ENCODE data around the gene CSF1.
A peak's percentile ranks its signal among the peaks of the same experiment; 100 is the strongest.

DNA sequence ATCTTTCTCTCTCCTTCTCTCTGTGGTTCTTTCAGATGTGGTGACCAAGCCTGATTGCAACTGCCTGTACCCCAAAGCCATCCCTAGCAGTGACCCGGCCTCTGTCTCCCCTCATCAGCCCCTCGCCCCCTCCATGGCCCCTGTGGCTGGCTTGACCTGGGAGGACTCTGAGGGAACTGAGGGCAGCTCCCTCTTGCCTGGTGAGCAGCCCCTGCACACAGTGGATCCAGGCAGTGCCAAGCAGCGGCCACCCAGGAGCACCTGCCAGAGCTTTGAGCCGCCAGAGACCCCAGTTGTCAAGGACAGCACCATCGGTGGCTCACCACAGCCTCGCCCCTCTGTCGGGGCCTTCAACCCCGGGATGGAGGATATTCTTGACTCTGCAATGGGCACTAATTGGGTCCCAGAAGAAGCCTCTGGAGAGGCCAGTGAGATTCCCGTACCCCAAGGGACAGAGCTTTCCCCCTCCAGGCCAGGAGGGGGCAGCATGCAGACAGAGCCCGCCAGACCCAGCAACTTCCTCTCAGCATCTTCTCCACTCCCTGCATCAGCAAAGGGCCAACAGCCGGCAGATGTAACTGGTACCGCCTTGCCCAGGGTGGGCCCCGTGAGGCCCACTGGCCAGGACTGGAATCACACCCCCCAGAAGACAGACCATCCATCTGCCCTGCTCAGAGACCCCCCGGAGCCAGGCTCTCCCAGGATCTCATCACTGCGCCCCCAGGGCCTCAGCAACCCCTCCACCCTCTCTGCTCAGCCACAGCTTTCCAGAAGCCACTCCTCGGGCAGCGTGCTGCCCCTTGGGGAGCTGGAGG lies 12.7 kb downstream of the CSF1 start:
- TF ChIP-seq, protein P1, sequence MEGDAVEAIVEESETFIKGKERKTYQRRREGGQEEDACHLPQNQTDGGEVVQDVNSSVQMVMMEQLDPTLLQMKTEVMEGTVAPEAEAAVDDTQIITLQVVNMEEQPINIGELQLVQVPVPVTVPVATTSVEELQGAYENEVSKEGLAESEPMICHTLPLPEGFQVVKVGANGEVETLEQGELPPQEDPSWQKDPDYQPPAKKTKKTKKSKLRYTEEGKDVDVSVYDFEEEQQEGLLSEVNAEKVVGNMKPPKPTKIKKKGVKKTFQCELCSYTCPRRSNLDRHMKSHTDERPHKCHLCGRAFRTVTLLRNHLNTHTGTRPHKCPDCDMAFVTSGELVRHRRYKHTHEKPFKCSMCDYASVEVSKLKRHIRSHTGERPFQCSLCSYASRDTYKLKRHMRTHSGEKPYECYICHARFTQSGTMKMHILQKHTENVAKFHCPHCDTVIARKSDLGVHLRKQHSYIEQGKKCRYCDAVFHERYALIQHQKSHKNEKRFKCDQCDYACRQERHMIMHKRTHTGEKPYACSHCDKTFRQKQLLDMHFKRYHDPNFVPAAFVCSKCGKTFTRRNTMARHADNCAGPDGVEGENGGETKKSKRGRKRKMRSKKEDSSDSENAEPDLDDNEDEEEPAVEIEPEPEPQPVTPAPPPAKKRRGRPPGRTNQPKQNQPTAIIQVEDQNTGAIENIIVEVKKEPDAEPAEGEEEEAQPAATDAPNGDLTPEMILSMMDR (IDR thresholded peaks at IDR 0.05): peak; percentile 33 to 53 (median 48)
- TF ChIP-seq POLR2A (IDR thresholded peaks at IDR 0.05): no peak

Data from transverse colon (tissue), 3 donors.